ENCODE results near the gene ATP2B2.

DNA sequence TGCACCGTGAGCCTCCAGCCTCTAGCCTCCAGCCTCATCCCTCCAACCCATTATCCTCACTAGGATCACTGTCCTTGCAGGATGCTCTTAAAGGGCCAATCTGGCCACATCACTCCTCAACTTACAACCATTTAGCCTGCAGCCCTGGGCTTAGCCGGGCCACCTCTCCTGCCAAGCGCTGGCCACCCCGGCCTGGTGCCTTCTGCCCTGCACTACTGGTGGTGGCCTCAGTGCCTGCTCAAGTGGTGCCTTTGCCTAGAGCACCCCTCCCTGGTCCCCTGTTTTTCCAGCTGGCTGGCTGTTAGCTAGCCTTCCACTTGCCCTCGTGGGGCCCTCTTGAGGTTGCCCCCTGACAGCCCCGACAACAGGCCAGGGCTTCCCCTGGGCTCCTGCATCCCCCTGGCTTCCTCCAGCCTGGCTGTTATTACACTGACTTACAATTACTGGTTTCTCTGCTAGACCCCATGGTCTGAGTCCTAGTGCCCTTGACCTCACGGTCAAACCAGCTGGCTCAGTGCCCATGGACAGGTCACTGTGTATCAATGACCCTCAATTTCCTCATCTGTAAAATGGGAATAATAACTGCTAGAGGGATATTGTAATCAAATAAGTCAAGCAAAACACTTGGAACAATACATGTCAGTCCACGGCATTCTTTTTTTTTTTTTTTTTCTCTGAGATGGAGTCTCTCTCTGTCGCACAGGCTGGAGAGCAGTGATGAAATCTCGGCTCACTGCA is 15.5 kb downstream of the ATP2B2 start:
- TF ChIP-seq, protein P1, sequence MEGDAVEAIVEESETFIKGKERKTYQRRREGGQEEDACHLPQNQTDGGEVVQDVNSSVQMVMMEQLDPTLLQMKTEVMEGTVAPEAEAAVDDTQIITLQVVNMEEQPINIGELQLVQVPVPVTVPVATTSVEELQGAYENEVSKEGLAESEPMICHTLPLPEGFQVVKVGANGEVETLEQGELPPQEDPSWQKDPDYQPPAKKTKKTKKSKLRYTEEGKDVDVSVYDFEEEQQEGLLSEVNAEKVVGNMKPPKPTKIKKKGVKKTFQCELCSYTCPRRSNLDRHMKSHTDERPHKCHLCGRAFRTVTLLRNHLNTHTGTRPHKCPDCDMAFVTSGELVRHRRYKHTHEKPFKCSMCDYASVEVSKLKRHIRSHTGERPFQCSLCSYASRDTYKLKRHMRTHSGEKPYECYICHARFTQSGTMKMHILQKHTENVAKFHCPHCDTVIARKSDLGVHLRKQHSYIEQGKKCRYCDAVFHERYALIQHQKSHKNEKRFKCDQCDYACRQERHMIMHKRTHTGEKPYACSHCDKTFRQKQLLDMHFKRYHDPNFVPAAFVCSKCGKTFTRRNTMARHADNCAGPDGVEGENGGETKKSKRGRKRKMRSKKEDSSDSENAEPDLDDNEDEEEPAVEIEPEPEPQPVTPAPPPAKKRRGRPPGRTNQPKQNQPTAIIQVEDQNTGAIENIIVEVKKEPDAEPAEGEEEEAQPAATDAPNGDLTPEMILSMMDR (IDR thresholded peaks at IDR 0.05) = no peak
- no peak for TF ChIP-seq POLR2A (IDR thresholded peaks at IDR 0.05)

Data from thyroid gland (tissue), 4 donors.